GM12878 (cell line): ENCODE data around the gene LYRM2. TPM values are rescaled to one million over a fixed set of nuclear protein-coding genes. Genes with fewer than 3 reads are reported as not detected.

Experiments used
- ATAC-seq: fragments of 200-7000 bp; cut with Tn5 transposase; 3 replicates; pipeline ENCODE4 v1.9.1; 2020; ENCODE audit warnings: mild to moderate bottlenecking, moderate library complexity
- BruUV-seq: library from RNA; stranded (reverse); fragments of 400-500 nt; replicated peaks from 2 replicates; lab custom pipeline; 2021; lab: Mats Ljungman, UMichigan
- CTCF ChIA-PET: fragments of 300-600 bp; sonication (Branson Sonifier 250); formaldehyde crosslinking; extraction: SDS; loops from one replicate; lab custom pipeline; 2021; ENCODE audit warnings: inconsistent platforms; lab: Yijun Ruan, JAX
- POLR2A ChIA-PET: fragments of 350-600 bp; formaldehyde crosslinking; extraction: SDS; loops from one replicate; lab custom pipeline; 2021; ENCODE audit warnings: inconsistent platforms; lab: Charles Lee
- RAD21 ChIA-PET: fragments of 300-600 bp; sonication (Branson Sonifier 250); formaldehyde crosslinking; loops from one replicate; lab custom pipeline; 2023; ENCODE audit warnings: antibody characterized with exemption; ENCODE audit not compliant: unreplicated experiment; lab: Charles Lee
- SMC1A ChIA-PET: fragments of 300-600 bp; sonication (Branson Sonifier 250); formaldehyde crosslinking; loops from one replicate; lab custom pipeline; 2023; ENCODE audit not compliant: unreplicated experiment, uncharacterized antibody; lab: Charles Lee
- DNase-seq: peaks from one replicate; pipeline ENCODE4 v3.0.0-alpha.2; 2011; ENCODE audit warnings: low read depth, low spot score
- FAIRE-seq: peaks from 3 replicates; lab custom pipeline; 2011; peaks lifted over from hg19 to GRCh38; lab: Jason Lieb, UNC
- H2AFZ ChIP-seq: 2 replicates; pipeline ENCODE4 v1.6.0; 2011; ENCODE audit warnings: low read depth, low read length, control low read depth; ENCODE audit not compliant: control insufficient read depth
- H3K27ac ChIP-seq: 2 replicates; pipeline ENCODE4 v1.5.1; 2011; ENCODE audit warnings: control low read depth; ENCODE audit not compliant: control insufficient read depth, insufficient read depth
- H3K27me3 ChIP-seq, 2 experiments: replicated peaks in 1 of 2; 2 replicates each; pipeline versions ENCODE4 v1.6.0 to v1.6.1; 2011; ENCODE audit warnings: low read length in 1 of 2; ENCODE audit not compliant: control insufficient read depth in 2 of 2, insufficient read depth in 2 of 2
- H3K36me3 ChIP-seq, 2 experiments: 2 replicates each; pipeline ENCODE4 v1.5.1; 2011; ENCODE audit warnings: low read length in 1 of 2; ENCODE audit not compliant: control insufficient read depth in 2 of 2, insufficient read depth in 2 of 2
- H3K4me1 ChIP-seq: 2 replicates; pipeline ENCODE4 v1.6.1; 2011; ENCODE audit warnings: mild to moderate bottlenecking, low read length, moderate library complexity, mixed read lengths; ENCODE audit not compliant: control insufficient read depth, insufficient read depth
- H3K4me2 ChIP-seq: 2 replicates; pipeline ENCODE4 v1.6.0; 2011; ENCODE audit warnings: control low read depth; ENCODE audit not compliant: control insufficient read depth, insufficient read depth
- H3K4me3 ChIP-seq: fragments of 200-600 bp; sonication (generic); 2 replicates; pipeline ENCODE4 v1.5.1; 2016
- H3K79me2 ChIP-seq: 2 replicates; pipeline ENCODE4 v1.6.0; 2011; ENCODE audit warnings: low read length; ENCODE audit not compliant: control insufficient read depth, insufficient read depth
- H3K9ac ChIP-seq: 2 replicates; pipeline ENCODE4 v1.8.0; 2011; ENCODE audit warnings: low read length, control low read depth, mixed read lengths; ENCODE audit not compliant: control insufficient read depth, insufficient read depth
- H3K9me3 ChIP-seq: replicated peaks from 3 replicates; pipeline ENCODE4 v1.5.1; 2011; ENCODE audit warnings: mild to moderate bottlenecking, low read length; ENCODE audit not compliant: control insufficient read depth, insufficient read depth
- H4K20me1 ChIP-seq: 2 replicates; pipeline ENCODE4 v1.6.0; 2011; ENCODE audit not compliant: control insufficient read depth, insufficient read depth
- ASH2L ChIP-seq: fragments of 300-600, 200-600 bp; sonication (generic); IDR thresholded peaks from 2 replicates; pipeline ENCODE4 v1.6.1; 2017; ENCODE audit warnings: low read depth, mild to moderate bottlenecking, borderline replicate concordance
- BCL11A ChIP-seq: IDR thresholded peaks from 2 replicates; pipeline ENCODE4 v1.6.1; 2011; ENCODE audit warnings: low read depth, low read length
- GATAD2B ChIP-seq: fragments of 450-650 bp; conservative IDR thresholded peaks from 2 replicates; pipeline ENCODE4 v1.6.1; 2017; ENCODE audit warnings: low read depth, mild to moderate bottlenecking, moderate library complexity
- HDAC2 ChIP-seq: fragments of 200-600 bp; sonication (generic); IDR thresholded peaks from 2 replicates; pipeline ENCODE4 v1.6.1; 2017
- KDM1A ChIP-seq: fragments of 200-600 bp; sonication (generic); IDR thresholded peaks from 2 replicates; pipeline ENCODE4 v1.6.1; 2016; ENCODE audit warnings: borderline replicate concordance
- LARP7 ChIP-seq: fragments of 450-650 bp; IDR thresholded peaks from 2 replicates; pipeline ENCODE4 v1.6.1; 2017; ENCODE audit warnings: mild to moderate bottlenecking
- RAD21 ChIP-seq: IDR thresholded peaks from 2 replicates; pipeline ENCODE4 v1.6.1; 2011; ENCODE audit warnings: mild to moderate bottlenecking, low read depth, low read length, moderate library complexity; ENCODE audit not compliant: insufficient read depth
- RAD51 ChIP-seq: fragments of 450-650 bp; IDR thresholded peaks from 2 replicates; pipeline ENCODE4 v1.6.1; 2016; ENCODE audit warnings: moderate library complexity, mild to moderate bottlenecking, inconsistent platforms
- SP1 ChIP-seq: IDR thresholded peaks from one replicate; pipeline ENCODE4 v1.6.1; 2011; ENCODE audit warnings: low read depth, low read length
- SPI1 ChIP-seq: IDR thresholded peaks from 2 replicates; pipeline ENCODE4 v1.6.1; 2011; ENCODE audit warnings: low read depth, mild to moderate bottlenecking, low read length, moderate library complexity, borderline replicate concordance; ENCODE audit not compliant: insufficient read depth
- WGBS: methylation state at CpG from one replicate; pipeline ENCODE4 v1.1.6; 2016; ENCODE audit warnings: low lambda C conversion rate; ENCODE audit not compliant: insufficient replicate concordance, insufficient coverage; ENCODE audit errors: missing lambda C conversion rate; 5-methylcytosine and 5-hydroxymethylcytosine counted together
- in situ Hi-C: fragments of 300-500 bp; cut with MboI; formaldehyde crosslinking; loops from 9 replicates; pipeline ENCODE4 v1.14.3; 2018; ENCODE audit warnings: mixed read lengths
- intact Hi-C: fragments of 100-400 bp; cut with micrococcal nuclease; formaldehyde crosslinking; loops from one replicate; pipeline ENCODE4 v1.14.2; 2022; ENCODE audit not compliant: unreplicated experiment
- polyA plus RNA-seq, 11 experiments: library from polyadenylated mRNA; depleted of rRNA in 4 of 11; unstranded in 6 of 11; stranded (reverse) in 5 of 11; fragments of >200 nt; fragmentation: Nextera tagmentation in 4 of 11; fragmentation: Illumina TruSeq in 1 of 11; extraction: Ambion mirVana in 4 of 11; extraction: Trizol in 1 of 11; gene quantifications; 1 replicate in 1 of 11; 2 replicates in 10 of 11; pipeline versions ENCODE4 v1.2.1 to v1.2.3, GENCODE V29; 2011 to 2016; ENCODE audit warnings: inconsistent platforms in 2 of 11, missing spikeins in 2 of 11, low read depth in 1 of 11
- total RNA-seq, 4 experiments: library from RNA; depleted of rRNA in 3 of 4; stranded (reverse); fragments of >200 nt in 3 of 4; fragmentation: Illumina TruSeq in 1 of 4; extraction: Trizol in 1 of 4; gene quantifications; 2 replicates each; pipeline versions ENCODE4 v1.2.1 to v1.2.3, GENCODE V29; 2013 to 2021
- TF ChIP-seq, protein P1 (sequence below): fragments of 450-650 bp; IDR thresholded peaks from 2 replicates; pipeline ENCODE4 v1.6.1; 2017; ENCODE audit warnings: mild to moderate bottlenecking, moderate library complexity
- TF ChIP-seq, protein P2 (sequence below): fragments of 450-650 bp; IDR thresholded peaks from 2 replicates; pipeline ENCODE4 v1.6.1; 2018; ENCODE audit warnings: mild to moderate bottlenecking, low read depth, moderate library complexity; ENCODE audit not compliant: partially characterized antibody
- TF ChIP-seq, protein P3 (sequence below): fragments of 450-650 bp; IDR thresholded peaks from 2 replicates; pipeline ENCODE4 v1.6.1; 2017; ENCODE audit warnings: low read depth, mild to moderate bottlenecking, moderate library complexity

LYRM2 gene
- total and polyA plus RNA-seq, 10 of the 15 experiments (the other 5 are each of a cell fraction or from before 2014, with no cell fraction given): 17.2 to 75.0 (median 30.9) TPM

DNA sequence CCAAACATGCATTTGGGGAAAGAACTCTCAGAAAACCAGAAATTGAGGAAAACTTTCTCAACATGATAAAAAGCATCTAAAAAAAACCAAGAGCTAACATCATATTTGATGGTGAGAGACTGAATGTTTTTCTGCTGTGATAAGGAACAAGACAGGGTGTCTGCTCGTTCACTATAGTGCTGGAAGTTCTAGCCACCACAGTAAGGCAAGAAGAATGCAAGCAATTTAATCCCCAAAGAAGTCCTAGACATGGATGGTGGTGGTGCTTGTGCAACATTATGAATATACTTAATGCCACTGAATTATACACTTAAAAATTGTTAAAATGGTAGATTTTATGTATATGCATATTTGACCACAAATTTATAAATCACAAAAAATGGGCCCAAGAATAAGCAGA is 53.4 kb downstream of the LYRM2 start:
- Histone ChIP-seq H3K79me2 (no peaks in the 10 kb centered on the region), H3K27me3 (no peaks in the 10 kb centered on the region), H4K20me1 (no peaks in the 10 kb centered on the region), H3K4me3 (no peak overlapping the region), H3K4me1 (no peaks in the 10 kb centered on the region), H3K36me3 (no peaks in the 10 kb centered on the region), H3K9me3 (no peaks in the 10 kb centered on the region), H3K9ac (no peak overlapping the region), H3K4me2 (no peak overlapping the region), H3K27ac (no peak overlapping the region), H2AFZ (no peak overlapping the region)
- CTCF ChIA-PET: interaction anchor here (1.3 kb wide), 1 partner anchor 213 kb away, joined by 4 read pairs; no protein-coding TSS in a partner anchor
- WGBS: 0% methylated on average over 1 of the region's 1 CpG
- intact Hi-C loops: no loop called here
- no TSS peak for BruUV-seq
- FAIRE-seq: no peak
- SMC1A ChIA-PET: interaction anchor here (0.5 to 0.6 kb wide), 2 partner anchors 379 to 465 kb away, joined by 3 read pairs; no protein-coding TSS in a partner anchor
- RAD21 ChIA-PET: no interaction called here
- ATAC-seq: no peak
- in situ Hi-C loops: no loop called here
- DNase-seq: no peak
- POLR2A ChIA-PET: interaction anchor here (0.6 kb wide), 1 partner anchor 218 kb away, joined by 10 read pairs; no protein-coding TSS in a partner anchor
- TF ChIP-seq RAD51 (no peak), SP1 (no peak), SPI1 (no peak), LARP7 (no peak), ASH2L (no peak), KDM1A (no peak), BCL11A (no peak), GATAD2B (no peak), RAD21 (no peak), HDAC2 (no peak)
- TF ChIP-seq, protein P1, sequence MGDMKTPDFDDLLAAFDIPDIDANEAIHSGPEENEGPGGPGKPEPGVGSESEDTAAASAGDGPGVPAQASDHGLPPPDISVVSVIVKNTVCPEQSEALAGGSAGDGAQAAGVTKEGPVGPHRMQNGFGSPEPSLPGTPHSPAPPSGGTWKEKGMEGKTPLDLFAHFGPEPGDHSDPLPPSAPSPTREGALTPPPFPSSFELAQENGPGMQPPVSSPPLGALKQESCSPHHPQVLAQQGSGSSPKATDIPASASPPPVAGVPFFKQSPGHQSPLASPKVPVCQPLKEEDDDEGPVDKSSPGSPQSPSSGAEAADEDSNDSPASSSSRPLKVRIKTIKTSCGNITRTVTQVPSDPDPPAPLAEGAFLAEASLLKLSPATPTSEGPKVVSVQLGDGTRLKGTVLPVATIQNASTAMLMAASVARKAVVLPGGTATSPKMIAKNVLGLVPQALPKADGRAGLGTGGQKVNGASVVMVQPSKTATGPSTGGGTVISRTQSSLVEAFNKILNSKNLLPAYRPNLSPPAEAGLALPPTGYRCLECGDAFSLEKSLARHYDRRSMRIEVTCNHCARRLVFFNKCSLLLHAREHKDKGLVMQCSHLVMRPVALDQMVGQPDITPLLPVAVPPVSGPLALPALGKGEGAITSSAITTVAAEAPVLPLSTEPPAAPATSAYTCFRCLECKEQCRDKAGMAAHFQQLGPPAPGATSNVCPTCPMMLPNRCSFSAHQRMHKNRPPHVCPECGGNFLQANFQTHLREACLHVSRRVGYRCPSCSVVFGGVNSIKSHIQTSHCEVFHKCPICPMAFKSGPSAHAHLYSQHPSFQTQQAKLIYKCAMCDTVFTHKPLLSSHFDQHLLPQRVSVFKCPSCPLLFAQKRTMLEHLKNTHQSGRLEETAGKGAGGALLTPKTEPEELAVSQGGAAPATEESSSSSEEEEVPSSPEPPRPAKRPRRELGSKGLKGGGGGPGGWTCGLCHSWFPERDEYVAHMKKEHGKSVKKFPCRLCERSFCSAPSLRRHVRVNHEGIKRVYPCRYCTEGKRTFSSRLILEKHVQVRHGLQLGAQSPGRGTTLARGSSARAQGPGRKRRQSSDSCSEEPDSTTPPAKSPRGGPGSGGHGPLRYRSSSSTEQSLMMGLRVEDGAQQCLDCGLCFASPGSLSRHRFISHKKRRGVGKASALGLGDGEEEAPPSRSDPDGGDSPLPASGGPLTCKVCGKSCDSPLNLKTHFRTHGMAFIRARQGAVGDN: no peak
- TF ChIP-seq, protein P2, sequence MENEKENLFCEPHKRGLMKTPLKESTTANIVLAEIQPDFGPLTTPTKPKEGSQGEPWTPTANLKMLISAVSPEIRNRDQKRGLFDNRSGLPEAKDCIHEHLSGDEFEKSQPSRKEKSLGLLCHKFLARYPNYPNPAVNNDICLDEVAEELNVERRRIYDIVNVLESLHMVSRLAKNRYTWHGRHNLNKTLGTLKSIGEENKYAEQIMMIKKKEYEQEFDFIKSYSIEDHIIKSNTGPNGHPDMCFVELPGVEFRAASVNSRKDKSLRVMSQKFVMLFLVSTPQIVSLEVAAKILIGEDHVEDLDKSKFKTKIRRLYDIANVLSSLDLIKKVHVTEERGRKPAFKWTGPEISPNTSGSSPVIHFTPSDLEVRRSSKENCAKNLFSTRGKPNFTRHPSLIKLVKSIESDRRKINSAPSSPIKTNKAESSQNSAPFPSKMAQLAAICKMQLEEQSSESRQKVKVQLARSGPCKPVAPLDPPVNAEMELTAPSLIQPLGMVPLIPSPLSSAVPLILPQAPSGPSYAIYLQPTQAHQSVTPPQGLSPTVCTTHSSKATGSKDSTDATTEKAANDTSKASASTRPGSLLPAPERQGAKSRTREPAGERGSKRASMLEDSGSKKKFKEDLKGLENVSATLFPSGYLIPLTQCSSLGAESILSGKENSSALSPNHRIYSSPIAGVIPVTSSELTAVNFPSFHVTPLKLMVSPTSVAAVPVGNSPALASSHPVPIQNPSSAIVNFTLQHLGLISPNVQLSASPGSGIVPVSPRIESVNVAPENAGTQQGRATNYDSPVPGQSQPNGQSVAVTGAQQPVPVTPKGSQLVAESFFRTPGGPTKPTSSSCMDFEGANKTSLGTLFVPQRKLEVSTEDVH: no peak
- TF ChIP-seq, protein P3, sequence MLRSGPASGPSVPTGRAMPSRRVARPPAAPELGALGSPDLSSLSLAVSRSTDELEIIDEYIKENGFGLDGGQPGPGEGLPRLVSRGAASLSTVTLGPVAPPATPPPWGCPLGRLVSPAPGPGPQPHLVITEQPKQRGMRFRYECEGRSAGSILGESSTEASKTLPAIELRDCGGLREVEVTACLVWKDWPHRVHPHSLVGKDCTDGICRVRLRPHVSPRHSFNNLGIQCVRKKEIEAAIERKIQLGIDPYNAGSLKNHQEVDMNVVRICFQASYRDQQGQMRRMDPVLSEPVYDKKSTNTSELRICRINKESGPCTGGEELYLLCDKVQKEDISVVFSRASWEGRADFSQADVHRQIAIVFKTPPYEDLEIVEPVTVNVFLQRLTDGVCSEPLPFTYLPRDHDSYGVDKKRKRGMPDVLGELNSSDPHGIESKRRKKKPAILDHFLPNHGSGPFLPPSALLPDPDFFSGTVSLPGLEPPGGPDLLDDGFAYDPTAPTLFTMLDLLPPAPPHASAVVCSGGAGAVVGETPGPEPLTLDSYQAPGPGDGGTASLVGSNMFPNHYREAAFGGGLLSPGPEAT: no peak
